Retinal pigment epithelial cell (primary cell): Measurements from ENCODE around the gene PLK5.

ENCODE experiments used
- DNase-seq: peaks from one replicate; pipeline ENCODE4 v3.0.0-alpha.2; 2010; ENCODE audit warnings: low read depth
- H3K4me3 ChIP-seq: 2 replicates; pipeline ENCODE4 v1.5.1; 2011; ENCODE audit warnings: mild to moderate bottlenecking, low read length, control low read depth, moderate library complexity
- TF ChIP-seq, protein P1 (sequence below): conservative IDR thresholded peaks from 2 replicates; pipeline ENCODE4 v1.5.1; 2011; ENCODE audit warnings: low read depth, low read length, control low read depth, inconsistent platforms

Gene PLK5

DNA sequence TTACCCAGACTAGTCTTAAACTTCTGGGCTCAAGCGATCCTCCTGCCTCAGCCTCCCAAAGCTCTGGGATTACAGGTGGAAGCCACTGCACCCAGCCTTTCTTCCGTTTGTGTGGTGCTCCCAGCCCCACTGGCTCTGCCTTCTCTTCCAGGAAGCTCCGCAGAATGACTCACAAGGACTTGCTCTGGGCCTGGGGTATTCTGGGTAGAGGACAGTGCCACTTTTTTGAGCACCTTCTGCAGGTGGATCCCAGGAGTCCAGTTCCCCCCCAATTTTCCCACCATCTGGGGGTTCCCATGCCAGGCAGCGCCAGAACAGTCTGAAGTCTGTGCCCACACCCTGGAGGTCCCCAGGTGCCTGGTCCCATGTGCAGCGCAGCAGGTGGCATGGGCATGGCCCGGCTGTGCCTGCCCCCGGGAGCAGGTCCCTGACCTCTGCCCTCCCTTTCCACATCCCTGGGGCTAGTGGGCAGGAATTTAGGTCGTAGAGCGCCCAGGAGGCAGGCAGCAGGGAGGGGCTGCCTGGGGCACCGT, 31.3 kb upstream of the PLK5 start:
- H3K4me3 ChIP-seq = no peak overlapping the region
- DNase-seq = no peak
- TF ChIP-seq, protein P1, sequence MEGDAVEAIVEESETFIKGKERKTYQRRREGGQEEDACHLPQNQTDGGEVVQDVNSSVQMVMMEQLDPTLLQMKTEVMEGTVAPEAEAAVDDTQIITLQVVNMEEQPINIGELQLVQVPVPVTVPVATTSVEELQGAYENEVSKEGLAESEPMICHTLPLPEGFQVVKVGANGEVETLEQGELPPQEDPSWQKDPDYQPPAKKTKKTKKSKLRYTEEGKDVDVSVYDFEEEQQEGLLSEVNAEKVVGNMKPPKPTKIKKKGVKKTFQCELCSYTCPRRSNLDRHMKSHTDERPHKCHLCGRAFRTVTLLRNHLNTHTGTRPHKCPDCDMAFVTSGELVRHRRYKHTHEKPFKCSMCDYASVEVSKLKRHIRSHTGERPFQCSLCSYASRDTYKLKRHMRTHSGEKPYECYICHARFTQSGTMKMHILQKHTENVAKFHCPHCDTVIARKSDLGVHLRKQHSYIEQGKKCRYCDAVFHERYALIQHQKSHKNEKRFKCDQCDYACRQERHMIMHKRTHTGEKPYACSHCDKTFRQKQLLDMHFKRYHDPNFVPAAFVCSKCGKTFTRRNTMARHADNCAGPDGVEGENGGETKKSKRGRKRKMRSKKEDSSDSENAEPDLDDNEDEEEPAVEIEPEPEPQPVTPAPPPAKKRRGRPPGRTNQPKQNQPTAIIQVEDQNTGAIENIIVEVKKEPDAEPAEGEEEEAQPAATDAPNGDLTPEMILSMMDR = no peak

DNA sequence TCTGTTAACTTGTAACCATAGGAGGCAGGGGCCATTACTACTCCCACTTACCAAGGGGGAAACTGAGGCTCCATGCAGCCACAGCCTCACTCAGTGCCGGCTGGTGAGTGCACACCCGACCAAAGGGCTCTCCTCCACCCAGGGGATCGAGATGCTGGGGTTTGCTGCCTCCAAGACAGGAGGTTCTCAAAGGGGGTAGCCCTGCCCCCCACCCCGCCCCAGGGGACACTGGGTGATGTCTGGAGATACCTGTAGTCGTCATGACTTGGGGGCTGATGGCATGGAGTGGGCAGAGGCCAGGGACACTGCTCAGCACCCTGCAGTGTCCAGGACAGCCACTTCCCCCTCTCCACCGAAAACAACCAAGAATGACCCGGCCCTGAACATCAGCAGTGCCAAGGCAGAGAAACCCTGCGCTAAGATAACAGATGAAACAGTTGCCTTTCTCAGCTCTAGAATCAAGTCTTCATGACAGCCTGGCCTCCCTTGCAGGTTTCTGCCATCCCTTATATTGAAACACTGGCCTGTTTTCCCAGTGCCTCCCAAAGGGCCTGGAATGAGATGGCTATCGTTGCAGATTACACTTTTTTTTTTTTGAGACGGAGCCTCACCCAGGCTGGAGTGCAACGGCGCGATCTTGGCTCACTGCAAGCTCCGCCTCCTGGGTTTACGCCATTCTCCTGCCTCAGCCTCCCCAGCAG, 29.6 kb upstream of the PLK5 start:
- DNase-seq = no peak
- H3K4me3 ChIP-seq = no peak overlapping the region
- TF ChIP-seq, protein P1 = no peak

DNA sequence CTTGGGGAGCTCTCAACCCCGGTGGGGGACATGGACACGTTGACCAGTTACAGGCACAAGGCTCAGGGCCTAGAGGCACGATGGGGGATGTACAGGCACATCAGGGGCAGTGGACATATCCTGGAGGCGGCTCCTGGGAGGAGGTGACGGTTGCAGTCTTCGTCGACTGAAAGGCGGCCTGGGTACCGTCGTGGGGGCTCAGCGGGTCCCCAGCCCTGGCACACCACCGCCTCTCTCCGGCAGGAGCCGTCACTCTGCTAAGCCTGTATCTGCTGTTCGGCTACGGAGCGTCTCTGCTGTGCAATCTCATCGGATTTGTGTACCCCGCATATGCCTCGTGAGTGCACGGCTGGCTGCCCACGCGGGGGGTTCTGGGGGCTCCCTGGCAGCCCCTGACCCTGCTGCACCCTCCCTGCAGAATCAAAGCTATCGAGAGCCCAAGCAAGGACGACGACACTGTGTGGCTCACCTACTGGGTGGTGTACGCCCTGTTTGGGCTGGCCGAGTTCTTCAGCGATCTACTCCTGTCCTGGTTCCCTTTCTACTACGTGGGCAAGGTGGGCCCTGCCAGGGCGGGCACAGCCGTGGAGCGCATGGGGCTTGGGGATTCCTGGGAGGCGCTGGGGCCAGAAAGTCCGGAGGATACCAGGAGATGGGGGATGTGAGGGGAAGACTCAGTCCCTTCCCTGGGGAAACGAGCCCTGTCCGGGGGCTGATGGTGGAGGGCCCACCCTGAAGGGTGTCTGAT, 28.7 kb upstream of the PLK5 start:
- DNase-seq = no peak
- H3K4me3 ChIP-seq = no peak overlapping the region
- TF ChIP-seq, protein P1 = no peak

DNA sequence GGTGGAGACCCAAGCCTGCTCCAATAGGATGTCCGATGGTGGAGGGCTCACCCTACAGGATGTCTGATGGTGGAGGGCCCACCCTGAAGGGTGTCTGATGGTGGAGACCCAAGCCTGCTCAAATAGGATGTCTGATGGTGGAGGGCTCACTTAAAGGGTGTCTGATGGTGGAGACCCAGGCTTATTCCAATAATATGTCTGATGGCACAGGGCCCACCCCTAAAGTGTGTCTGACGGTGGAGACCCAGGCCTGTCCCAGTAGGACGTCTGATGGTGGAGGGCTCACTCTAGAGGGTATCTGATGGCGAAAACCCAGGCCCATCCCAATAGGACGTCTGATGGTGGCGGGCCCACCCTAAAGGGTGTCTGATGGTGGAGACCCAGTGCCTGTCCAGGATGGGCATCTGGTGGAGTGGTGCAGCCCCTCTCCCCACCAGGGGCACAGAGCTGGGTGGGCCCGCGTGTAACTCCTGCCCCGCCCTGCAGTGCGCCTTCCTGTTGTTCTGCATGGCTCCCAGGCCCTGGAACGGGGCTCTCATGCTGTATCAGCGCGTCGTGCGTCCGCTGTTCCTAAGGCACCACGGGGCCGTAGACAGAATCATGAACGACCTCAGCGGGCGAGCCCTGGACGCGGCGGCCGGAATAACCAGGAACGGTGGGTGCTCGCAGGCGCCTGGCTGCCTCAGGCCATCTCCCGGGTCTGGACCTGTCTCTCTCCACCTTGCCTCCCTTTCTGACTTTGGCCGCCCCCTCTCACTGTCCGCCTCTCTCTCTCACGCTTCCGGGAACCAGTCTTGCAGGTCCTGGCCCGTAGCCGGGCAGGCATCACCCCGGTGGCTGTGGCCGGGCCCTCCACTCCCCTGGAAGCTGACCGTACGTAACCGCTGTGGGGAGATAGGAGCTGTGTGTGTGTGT, 27.8 kb upstream of the PLK5 start:
- TF ChIP-seq, protein P1 = no peak
- no peak overlapping the region for H3K4me3 ChIP-seq
- no peak for DNase-seq

DNA sequence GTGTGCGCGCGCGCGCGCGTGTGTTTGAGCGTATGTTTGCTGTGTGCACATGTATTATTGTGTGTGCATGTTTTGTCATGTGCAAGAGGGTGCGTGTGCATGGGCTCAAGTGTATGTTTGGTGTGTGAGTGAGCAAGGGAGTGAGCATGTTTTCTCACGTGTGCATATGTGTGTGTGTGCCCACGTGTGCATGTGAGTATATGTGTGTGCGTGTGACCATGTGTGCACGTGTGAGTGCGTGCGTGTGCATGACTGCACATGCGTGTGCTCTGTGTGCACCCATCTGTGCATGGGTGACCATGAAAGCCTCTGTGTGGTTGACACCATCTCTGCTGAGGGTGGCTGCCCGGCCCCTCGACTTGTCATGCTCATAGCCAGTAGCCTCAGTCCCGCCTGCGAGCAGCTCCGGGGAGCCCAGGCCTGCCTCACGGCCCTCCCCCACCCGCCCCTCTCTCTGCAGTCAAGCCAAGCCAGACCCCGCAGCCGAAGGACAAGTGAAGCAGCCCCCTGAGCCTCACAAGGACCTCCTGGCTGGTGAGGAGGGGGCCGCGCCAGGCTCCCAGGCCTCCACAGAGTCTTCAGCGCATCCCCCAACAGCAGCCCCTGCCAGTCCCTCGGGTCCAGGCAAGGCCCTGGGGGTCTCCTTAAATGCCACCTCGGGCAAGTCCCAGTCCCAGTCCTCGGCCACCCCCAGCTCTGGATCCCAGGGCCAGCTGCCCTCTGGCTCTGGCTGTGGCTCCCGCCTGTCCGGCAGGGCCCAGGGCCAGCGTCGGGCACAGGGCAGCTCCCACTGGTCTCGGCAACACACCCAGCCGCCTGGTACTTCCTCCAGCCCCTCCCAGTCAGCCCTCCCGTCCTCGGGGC, 26.9 kb upstream of the PLK5 start:
- no peak overlapping the region for H3K4me3 ChIP-seq
- DNase-seq = no peak

More for the DNA sequence above, 26.9 kb upstream of the PLK5 start:
- TF ChIP-seq, protein P1 = no peak
